Testis (tissue), 2 donors: Measurements from ENCODE around the gene LRPPRC.

ENCODE experiments used
- CTCF ChIP-seq, 3 experiments: fragments of 450-650 bp in 2 of 3; fragments of 200-600 bp in 1 of 3; sonication (generic) in 1 of 3; IDR thresholded peaks; one replicate each; pipeline ENCODE4 v1.5.1; 2016 to 2019; ENCODE audit warnings: antibody characterized with exemption in 3 of 3, mild to moderate bottlenecking in 2 of 3, moderate library complexity in 1 of 3
- POLR2A ChIP-seq: fragments of 450-650 bp; IDR thresholded peaks from one replicate; pipeline ENCODE4 v1.6.1; 2017; ENCODE audit warnings: antibody characterized with exemption, mild to moderate bottlenecking, moderate library complexity

GRCh38 chr2:43960921-43961320 lies 34.9 kb downstream of the LRPPRC start:
- TF ChIP-seq CTCF (IDR thresholded peaks at IDR 0.05) (no peak), POLR2A (no peak)
